Esophagus muscularis mucosa (tissue), 4 donors: ENCODE data around the gene PPIL1.

Source experiments
- EP300 ChIP-seq: sonication (generic); formaldehyde crosslinking; IDR thresholded peaks from one replicate; pipeline ENCODE4 v1.6.1; 2017; ENCODE audit warnings: antibody characterized with exemption
- POLR2A ChIP-seq: fragments of 450-650 bp; IDR thresholded peaks from one replicate; pipeline ENCODE4 v1.6.1; 2017; ENCODE audit warnings: antibody characterized with exemption, moderate library complexity, mild to moderate bottlenecking, low read depth
- POLR2AphosphoS5 ChIP-seq, 2 donors: sonication (generic); formaldehyde crosslinking; IDR thresholded peaks; one replicate each; pipeline ENCODE4 v1.6.1; 2017; ENCODE audit warnings: antibody characterized with exemption in 2 of 2
- TF ChIP-seq, protein P1 (sequence below), 3 experiments: fragments of 200-600 bp in 2 of 3; fragments of 450-650 bp in 1 of 3; sonication (generic) in 2 of 3; IDR thresholded peaks; one replicate each; pipeline ENCODE4 v1.5.1; 2017 to 2019; ENCODE audit warnings: antibody characterized with exemption in 3 of 3, mild to moderate bottlenecking in 2 of 3, moderate library complexity in 1 of 3

GRCh38 chr6:36885461-36886401, 11.1 kb upstream of the PPIL1 start, which contains the start of gene C6orf89:
- TF ChIP-seq, protein P1, sequence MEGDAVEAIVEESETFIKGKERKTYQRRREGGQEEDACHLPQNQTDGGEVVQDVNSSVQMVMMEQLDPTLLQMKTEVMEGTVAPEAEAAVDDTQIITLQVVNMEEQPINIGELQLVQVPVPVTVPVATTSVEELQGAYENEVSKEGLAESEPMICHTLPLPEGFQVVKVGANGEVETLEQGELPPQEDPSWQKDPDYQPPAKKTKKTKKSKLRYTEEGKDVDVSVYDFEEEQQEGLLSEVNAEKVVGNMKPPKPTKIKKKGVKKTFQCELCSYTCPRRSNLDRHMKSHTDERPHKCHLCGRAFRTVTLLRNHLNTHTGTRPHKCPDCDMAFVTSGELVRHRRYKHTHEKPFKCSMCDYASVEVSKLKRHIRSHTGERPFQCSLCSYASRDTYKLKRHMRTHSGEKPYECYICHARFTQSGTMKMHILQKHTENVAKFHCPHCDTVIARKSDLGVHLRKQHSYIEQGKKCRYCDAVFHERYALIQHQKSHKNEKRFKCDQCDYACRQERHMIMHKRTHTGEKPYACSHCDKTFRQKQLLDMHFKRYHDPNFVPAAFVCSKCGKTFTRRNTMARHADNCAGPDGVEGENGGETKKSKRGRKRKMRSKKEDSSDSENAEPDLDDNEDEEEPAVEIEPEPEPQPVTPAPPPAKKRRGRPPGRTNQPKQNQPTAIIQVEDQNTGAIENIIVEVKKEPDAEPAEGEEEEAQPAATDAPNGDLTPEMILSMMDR (IDR thresholded peaks at IDR 0.05), result peak; percentile 88 to 97 (median 90)
- TF ChIP-seq POLR2AphosphoS5 (IDR thresholded peaks at IDR 0.05), result peak; percentile 94 to 95
- TF ChIP-seq POLR2A, result peak; percentile 78
- TF ChIP-seq EP300, result no peak
